ENCODE results near the gene CRB1.
"Not testable (repeated sequence)": the region's sequence is repeated elsewhere in the genome, so short reads cannot be mapped to it uniquely, and the experiment has no call there.

CRB1 gene

GRCh38 chr1:197391303-197392226 lies 123.5 kb downstream of the CRB1 start:
- H3K9ac ChIP-seq (ENCODE audit: low read length), result no peak overlapping the region
- H3K4me3 ChIP-seq (ENCODE audit: low read length), result no peak overlapping the region
- H3K9me3 ChIP-seq (ENCODE audit: control insufficient read depth, low read depth, low read length), result no peaks in the 10 kb centered on the region
- peaks cover 5% of the 10 kb centered on the region for H3K4me1 ChIP-seq (ENCODE audit: control insufficient read depth, low read depth, low read length)
- H3K27ac ChIP-seq (ENCODE audit: low read length), result no peak overlapping the region
- no peaks in the 10 kb centered on the region for H3K36me3 ChIP-seq (ENCODE audit: control insufficient read depth, low read depth, low read length)
- H3K27me3 ChIP-seq (ENCODE audit: control insufficient read depth, insufficient read depth, low read length), result no peaks in the 10 kb centered on the region

- no peak overlapping the region for H3K27ac ChIP-seq (ENCODE audit: low read length)
- no peaks in the 10 kb centered on the region for H3K27me3 ChIP-seq (ENCODE audit: control insufficient read depth, insufficient read depth, low read length)
- H3K9me3 ChIP-seq (ENCODE audit: control insufficient read depth, low read depth, low read length), result no peaks in the 10 kb centered on the region
- H3K36me3 ChIP-seq (ENCODE audit: control insufficient read depth, low read depth, low read length), result no peaks in the 10 kb centered on the region
- H3K4me1 ChIP-seq (ENCODE audit: control insufficient read depth, low read depth, low read length), result peaks cover 5% of the 10 kb centered on the region
- H3K4me3 ChIP-seq (ENCODE audit: low read length), result no peak overlapping the region
- H3K9ac ChIP-seq (ENCODE audit: low read length), result no peak overlapping the region
Observed at GRCh38 chr1:197392541-197392940, 124.5 kb downstream of the CRB1 start.

GRCh38 chr1:197393105-197393504 lies 125.1 kb downstream of the CRB1 start:
- no peaks in the 10 kb centered on the region for H3K27me3 ChIP-seq (ENCODE audit: control insufficient read depth, insufficient read depth, low read length)
- no peak overlapping the region for H3K4me3 ChIP-seq (ENCODE audit: low read length)
- H3K4me1 ChIP-seq (ENCODE audit: control insufficient read depth, low read depth, low read length), result peaks cover 5% of the 10 kb centered on the region
- H3K36me3 ChIP-seq (ENCODE audit: control insufficient read depth, low read depth, low read length), result no peaks in the 10 kb centered on the region
- no peaks in the 10 kb centered on the region for H3K9me3 ChIP-seq (ENCODE audit: control insufficient read depth, low read depth, low read length)
- no peak overlapping the region for H3K27ac ChIP-seq (ENCODE audit: low read length)
- no peak overlapping the region for H3K9ac ChIP-seq (ENCODE audit: low read length)

DNA sequence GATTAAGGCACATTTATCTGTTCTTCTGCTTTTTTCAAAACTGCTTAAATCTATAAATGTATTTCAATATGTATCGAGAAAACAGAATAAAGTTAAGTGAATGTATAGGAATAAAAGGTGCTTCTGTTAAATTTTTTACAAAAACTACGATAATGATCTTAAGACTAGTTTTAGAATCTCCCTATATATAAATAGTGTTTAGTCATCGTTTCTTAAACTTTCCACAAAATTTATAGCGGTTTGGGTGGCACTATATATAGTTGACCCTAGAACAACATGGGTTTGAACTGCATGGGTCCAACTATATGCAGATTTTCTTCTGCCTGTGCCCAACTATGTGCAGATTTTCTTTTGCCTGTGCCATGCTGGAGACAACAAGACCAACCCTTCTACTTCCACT lies 125.7 kb downstream of the CRB1 start:
- Histone ChIP-seq H3K4me1 (ENCODE audit: control insufficient read depth, low read depth, low read length) (peaks cover 5% of the 10 kb centered on the region), H3K9me3 (ENCODE audit: control insufficient read depth, low read depth, low read length) (no peaks in the 10 kb centered on the region), H3K27ac (ENCODE audit: low read length) (no peak overlapping the region), H3K27me3 (ENCODE audit: control insufficient read depth, insufficient read depth, low read length) (no peaks in the 10 kb centered on the region), H3K36me3 (ENCODE audit: control insufficient read depth, low read depth, low read length) (no peaks in the 10 kb centered on the region), H3K9ac (ENCODE audit: low read length) (no peak overlapping the region), H3K4me3 (ENCODE audit: low read length) (no peak overlapping the region)

DNA sequence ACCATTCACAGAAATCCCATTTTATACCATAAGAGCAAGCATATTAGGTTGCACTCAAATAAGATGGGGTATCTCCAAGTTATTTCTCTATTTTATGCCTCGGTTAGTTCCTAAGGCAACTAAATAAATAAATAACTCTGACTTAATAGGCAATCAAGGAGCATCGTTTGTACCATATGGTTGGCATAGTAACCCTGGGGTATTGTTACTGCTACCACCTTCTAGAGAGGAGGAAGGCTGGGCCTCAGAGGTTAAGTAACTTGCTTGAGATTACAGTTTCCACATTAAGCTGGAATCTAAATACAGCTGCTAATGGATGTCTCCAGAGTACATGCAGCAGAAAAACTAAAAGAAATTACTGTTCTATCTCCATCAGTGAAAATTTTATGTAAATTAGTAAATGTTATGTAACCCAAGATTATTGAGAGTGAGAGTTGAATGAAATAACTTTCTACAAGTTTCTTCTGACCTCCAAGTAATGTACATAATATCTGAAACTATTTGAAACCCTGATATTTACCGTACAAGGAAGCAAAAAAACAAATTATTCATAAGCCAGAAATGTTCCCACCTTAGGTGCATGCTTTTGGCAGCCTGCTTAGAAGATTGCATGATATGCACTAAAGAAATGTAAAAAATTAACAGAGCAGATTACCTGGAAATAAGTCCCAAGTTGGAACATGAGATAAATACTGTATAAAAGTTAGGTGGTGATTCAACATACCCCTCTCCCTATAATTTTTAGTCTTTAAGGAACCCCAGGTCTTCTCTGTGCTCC lies 127.0 kb downstream of the CRB1 start:
- no peaks in the 10 kb centered on the region for H3K9me3 ChIP-seq (ENCODE audit: control insufficient read depth, low read depth, low read length)
- H3K36me3 ChIP-seq (ENCODE audit: control insufficient read depth, low read depth, low read length), result no peaks in the 10 kb centered on the region
- no peaks in the 10 kb centered on the region for H3K27me3 ChIP-seq (ENCODE audit: control insufficient read depth, insufficient read depth, low read length)
- no peak overlapping the region for H3K27ac ChIP-seq (ENCODE audit: low read length)
- H3K9ac ChIP-seq (ENCODE audit: low read length), result no peak overlapping the region
- H3K4me3 ChIP-seq (ENCODE audit: low read length), result no peak overlapping the region
- H3K4me1 ChIP-seq (ENCODE audit: control insufficient read depth, low read depth, low read length), result peaks cover 5% of the 10 kb centered on the region

DNA sequence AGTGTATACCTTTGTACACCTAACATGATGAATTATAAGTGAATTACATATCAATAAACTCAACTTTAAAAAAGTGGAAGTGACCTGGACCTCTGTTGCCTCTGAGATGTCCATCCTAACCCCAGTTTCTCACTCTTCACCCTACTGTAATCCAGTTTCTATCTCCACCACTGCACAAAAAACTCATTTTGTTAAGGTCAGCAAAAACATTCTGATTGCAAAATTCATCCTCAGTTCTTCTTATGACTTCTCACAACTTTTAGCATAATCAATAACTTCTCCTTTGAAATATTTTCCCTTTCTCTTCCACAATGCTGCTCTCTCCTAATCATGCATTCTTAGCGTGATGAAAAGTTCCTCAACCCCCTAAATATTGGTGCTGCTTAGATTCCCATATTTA lies 129.8 kb downstream of the CRB1 start:
- H3K9ac ChIP-seq (ENCODE audit: low read length), result no peak overlapping the region
- no peaks in the 10 kb centered on the region for H3K36me3 ChIP-seq (ENCODE audit: control insufficient read depth, low read depth, low read length)
- H3K27me3 ChIP-seq (ENCODE audit: control insufficient read depth, insufficient read depth, low read length), result no peaks in the 10 kb centered on the region
- H3K9me3 ChIP-seq (ENCODE audit: control insufficient read depth, low read depth, low read length), result no peaks in the 10 kb centered on the region
- no peak overlapping the region for H3K4me3 ChIP-seq (ENCODE audit: low read length)
- H3K4me1 ChIP-seq (ENCODE audit: control insufficient read depth, low read depth, low read length), result peaks cover 5% of the 10 kb centered on the region
- H3K27ac ChIP-seq (ENCODE audit: low read length), result no peak overlapping the region

DNA sequence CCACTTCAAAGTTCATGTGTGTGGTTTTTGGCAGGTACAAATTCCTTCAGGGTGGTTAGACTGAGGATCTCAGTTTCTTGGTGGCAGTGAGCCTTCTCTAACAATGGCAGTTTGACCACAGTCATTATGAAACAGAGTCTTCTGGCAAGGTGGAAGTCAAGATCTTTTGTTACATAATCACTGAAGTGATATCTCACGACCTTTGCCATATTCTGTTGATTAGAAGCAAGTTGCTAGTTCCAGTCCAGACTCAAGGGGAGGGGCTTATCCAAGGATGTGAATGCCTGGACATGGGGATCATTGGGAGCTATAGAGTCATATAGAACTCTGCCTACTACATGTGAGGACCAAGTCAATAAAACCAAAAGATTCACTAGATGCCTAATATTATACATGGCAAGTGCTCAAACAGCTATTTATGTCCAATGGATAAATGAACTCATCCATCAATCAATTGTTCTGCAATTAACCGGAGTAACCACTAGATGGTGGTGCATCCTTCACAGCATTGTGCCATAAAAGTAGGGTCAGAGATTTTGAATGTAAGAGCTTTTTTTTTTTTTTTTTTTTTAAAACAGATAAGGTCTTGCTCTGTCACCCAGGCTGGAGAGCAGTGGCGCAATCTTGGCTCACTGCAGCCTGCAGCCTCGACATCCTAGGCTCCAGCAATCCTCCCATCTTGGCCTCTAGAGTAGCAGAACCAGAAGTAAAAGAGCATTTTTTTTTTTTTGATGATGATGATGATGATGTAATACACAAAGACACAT lies 131.9 kb downstream of the CRB1 start:
- H3K27ac ChIP-seq (ENCODE audit: low read length), result no peak overlapping the region
- H3K4me3 ChIP-seq (ENCODE audit: low read length), result no peak overlapping the region
- H3K4me1 ChIP-seq (ENCODE audit: control insufficient read depth, low read depth, low read length), result peaks cover 5% of the 10 kb centered on the region
- no peaks in the 10 kb centered on the region for H3K9me3 ChIP-seq (ENCODE audit: control insufficient read depth, low read depth, low read length)
- no peak overlapping the region for H3K9ac ChIP-seq (ENCODE audit: low read length)
- H3K36me3 ChIP-seq (ENCODE audit: control insufficient read depth, low read depth, low read length), result no peaks in the 10 kb centered on the region
- no peaks in the 10 kb centered on the region for H3K27me3 ChIP-seq (ENCODE audit: control insufficient read depth, insufficient read depth, low read length)

- Histone ChIP-seq H3K9me3 (ENCODE audit: control insufficient read depth, low read depth, low read length) (no peaks in the 10 kb centered on the region), H3K36me3 (ENCODE audit: control insufficient read depth, low read depth, low read length) (no peaks in the 10 kb centered on the region), H3K4me1 (ENCODE audit: control insufficient read depth, low read depth, low read length) (peaks cover 4% of the 10 kb centered on the region), H3K4me3 (ENCODE audit: low read length) (no peak overlapping the region), H3K9ac (ENCODE audit: low read length) (no peak overlapping the region), H3K27me3 (ENCODE audit: control insufficient read depth, insufficient read depth, low read length) (no peaks in the 10 kb centered on the region), H3K27ac (ENCODE audit: low read length) (no peak overlapping the region)
Observed at GRCh38 chr1:197400522-197400902, 132.5 kb downstream of the CRB1 start.

- Histone ChIP-seq H3K9ac (ENCODE audit: low read length) (no peak overlapping the region), H3K9me3 (ENCODE audit: control insufficient read depth, low read depth, low read length) (no peaks in the 10 kb centered on the region), H3K27me3 (ENCODE audit: control insufficient read depth, insufficient read depth, low read length) (no peaks in the 10 kb centered on the region), H3K27ac (ENCODE audit: low read length) (no peak overlapping the region), H3K36me3 (ENCODE audit: control insufficient read depth, low read depth, low read length) (no peaks in the 10 kb centered on the region), H3K4me3 (ENCODE audit: low read length) (no peak overlapping the region), H3K4me1 (ENCODE audit: control insufficient read depth, low read depth, low read length) (no peaks in the 10 kb centered on the region)
Observed at GRCh38 chr1:197402189-197402588, 134.1 kb downstream of the CRB1 start.

- not testable (repeated sequence) for H3K9ac ChIP-seq (ENCODE audit: low read length); H3K4me3 ChIP-seq (ENCODE audit: low read length); H3K27me3 ChIP-seq (ENCODE audit: control insufficient read depth, insufficient read depth, low read length); H3K9me3 ChIP-seq (ENCODE audit: control insufficient read depth, low read depth, low read length); H3K4me1 ChIP-seq (ENCODE audit: control insufficient read depth, low read depth, low read length); H3K36me3 ChIP-seq (ENCODE audit: control insufficient read depth, low read depth, low read length); H3K27ac ChIP-seq (ENCODE audit: low read length)
Observed at GRCh38 chr1:197404774-197405173, 136.7 kb downstream of the CRB1 start.

DNA sequence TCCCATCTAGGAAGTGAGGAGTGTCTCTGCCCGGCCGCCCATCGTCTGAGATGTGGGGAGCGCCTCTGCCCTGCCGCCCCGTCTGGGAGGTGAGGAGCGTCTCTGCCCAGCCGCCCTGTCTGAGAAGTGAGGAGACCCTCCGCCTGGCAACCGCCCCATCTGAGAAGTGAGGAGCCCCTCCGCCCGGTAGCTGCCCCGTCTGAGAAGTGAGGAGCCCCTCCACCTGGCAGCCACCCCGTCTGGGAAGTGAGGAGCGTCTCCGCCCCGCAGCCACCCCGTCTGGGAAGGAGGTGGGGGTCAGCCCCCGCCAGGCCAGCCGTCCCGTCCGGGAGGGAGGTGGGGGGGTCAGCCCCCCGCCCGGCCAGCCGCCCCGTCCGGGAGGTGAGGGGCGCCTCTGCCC lies 137.6 kb downstream of the CRB1 start:
- not testable (repeated sequence) for H3K27me3 ChIP-seq (ENCODE audit: control insufficient read depth, insufficient read depth, low read length); H3K36me3 ChIP-seq (ENCODE audit: control insufficient read depth, low read depth, low read length); H3K4me1 ChIP-seq (ENCODE audit: control insufficient read depth, low read depth, low read length); H3K9ac ChIP-seq (ENCODE audit: low read length); H3K4me3 ChIP-seq (ENCODE audit: low read length); H3K27ac ChIP-seq (ENCODE audit: low read length); H3K9me3 ChIP-seq (ENCODE audit: control insufficient read depth, low read depth, low read length)

All from iPS-18a (cell line).